IMR-90 (cell line): ENCODE data around the gene RIMS1. TPM values are rescaled to one million over a fixed set of nuclear protein-coding genes. Genes with fewer than 3 reads are reported as not detected.
"Not testable (repeated sequence)": the region's sequence is repeated elsewhere in the genome, so short reads cannot be mapped to it uniquely, and the experiment has no call there.

Experiments
- ATAC-seq: fragments of 200-7000 bp; cut with Tn5 transposase; 2 replicates; pipeline ENCODE4 v1.9.1; 2020; ENCODE audit warnings: low read depth, mild to moderate bottlenecking, moderate library complexity
- BruUV-seq: library from RNA; stranded (reverse); fragments of 400-500 nt; replicated peaks from 2 replicates; lab custom pipeline; 2021; lab: Mats Ljungman, UMichigan
- CTCF ChIA-PET: fragments of 300-600 bp; formaldehyde crosslinking; extraction: SDS; loops from one replicate; lab custom pipeline; 2021; ENCODE audit warnings: antibody characterized with exemption; lab: Yijun Ruan, JAX
- POLR2A ChIA-PET: fragments of 300-600 bp; sonication (Branson Sonifier 250); formaldehyde crosslinking; loops from one replicate; lab custom pipeline; 2022; ENCODE audit warnings: antibody characterized with exemption; ENCODE audit not compliant: unreplicated experiment; lab: Charles Lee
- DNase-seq: peaks from one replicate; pipeline ENCODE4 v3.0.0; 2013
- H2AFZ ChIP-seq: replicated peaks from 2 replicates; pipeline ENCODE3; 2013; ENCODE audit warnings: low read length, mild to moderate bottlenecking; ENCODE audit not compliant: poor library complexity
- H2AK5ac ChIP-seq: 2 replicates; pipeline ENCODE4 v1.6.1; 2013; ENCODE audit warnings: low read depth, low read length, inconsistent platforms
- H2AK9ac ChIP-seq: replicated peaks from 2 replicates; pipeline ENCODE3; 2013; ENCODE audit warnings: mild to moderate bottlenecking, low read depth, low read length, moderate library complexity; ENCODE audit not compliant: poor library complexity
- H2BK120ac ChIP-seq: 2 replicates; pipeline ENCODE4 v1.6.1; 2013; ENCODE audit warnings: low read depth, low read length, inconsistent platforms
- H2BK15ac ChIP-seq: 3 replicates; pipeline ENCODE4 v1.6.1; 2013; ENCODE audit warnings: low read depth, low read length, inconsistent platforms
- H2BK20ac ChIP-seq: 2 replicates; pipeline ENCODE4 v1.6.1; 2013; ENCODE audit warnings: low read depth, mild to moderate bottlenecking, inconsistent platforms, low read length, moderate library complexity
- H2BK5ac ChIP-seq: 2 replicates; pipeline ENCODE4 v1.6.1; 2013; ENCODE audit warnings: mild to moderate bottlenecking, low read depth, low read length, inconsistent platforms; ENCODE audit not compliant: poor library complexity, severe bottlenecking
- H3K14ac ChIP-seq: replicated peaks from 2 replicates; pipeline ENCODE4 v1.6.1; 2013; ENCODE audit warnings: low read depth, low read length, inconsistent platforms
- H3K18ac ChIP-seq: 2 replicates; pipeline ENCODE4 v1.6.1; 2013; ENCODE audit warnings: low read depth, low read length, control low read depth
- H3K23ac ChIP-seq: 2 replicates; pipeline ENCODE4 v1.6.1; 2013; ENCODE audit warnings: low read depth, low read length, inconsistent platforms
- H3K27ac ChIP-seq: 2 replicates; pipeline ENCODE4 v1.5.1; 2013; ENCODE audit warnings: mild to moderate bottlenecking, control low read depth, low read length; ENCODE audit not compliant: insufficient read depth
- H3K27me3 ChIP-seq: 2 replicates; pipeline ENCODE4 v1.6.1; 2013; ENCODE audit warnings: low read length; ENCODE audit not compliant: control insufficient read depth, insufficient read depth
- H3K36me3 ChIP-seq: 2 replicates; pipeline ENCODE4 v1.6.1; 2013; ENCODE audit warnings: low read length, mixed read lengths; ENCODE audit not compliant: control insufficient read depth, insufficient read depth
- H3K4ac ChIP-seq: 2 replicates; pipeline ENCODE4 v1.6.1; 2013; ENCODE audit warnings: low read depth, low read length, inconsistent platforms
- H3K4me1 ChIP-seq: 2 replicates; pipeline ENCODE4 v1.6.1; 2013; ENCODE audit warnings: low read length, mixed read lengths; ENCODE audit not compliant: control insufficient read depth, insufficient read depth
- H3K4me2 ChIP-seq: 2 replicates; pipeline ENCODE4 v1.6.1; 2013; ENCODE audit warnings: low read depth, mild to moderate bottlenecking, control low read depth, low read length, moderate library complexity
- H3K4me3 ChIP-seq: 2 replicates; pipeline ENCODE4 v1.5.1; 2013; ENCODE audit warnings: low read depth, mild to moderate bottlenecking, control low read depth, low read length, moderate library complexity; ENCODE audit not compliant: insufficient read depth
- H3K56ac ChIP-seq: 2 replicates; pipeline ENCODE4 v1.6.1; 2013; ENCODE audit warnings: low read length, inconsistent platforms; ENCODE audit not compliant: insufficient read depth; ENCODE audit errors: extremely low read depth
- H3K79me1 ChIP-seq, 2 experiments: 2 replicates each; pipeline ENCODE4 v1.6.1; 2013; ENCODE audit warnings: low read length in 2 of 2, inconsistent platforms in 1 of 2, low read depth in 1 of 2
- H3K9ac ChIP-seq: 2 replicates; pipeline ENCODE4 v1.6.1; 2013; ENCODE audit warnings: low read depth, low read length, control low read depth
- H3K9me1 ChIP-seq: 2 replicates; pipeline ENCODE4 v1.6.1; 2013; ENCODE audit warnings: low read length, inconsistent platforms; ENCODE audit not compliant: insufficient read depth
- H3K9me3 ChIP-seq: 2 replicates; pipeline ENCODE4 v1.6.1; 2013; ENCODE audit warnings: low read length; ENCODE audit not compliant: control insufficient read depth, insufficient read depth
- H4K20me1 ChIP-seq: 2 replicates; pipeline ENCODE4 v1.6.1; 2013; ENCODE audit warnings: low read length, inconsistent platforms; ENCODE audit not compliant: insufficient read depth
- H4K5ac ChIP-seq: 2 replicates; pipeline ENCODE4 v1.6.1; 2013; ENCODE audit warnings: mild to moderate bottlenecking, low read depth, low read length, control low read depth
- H4K8ac ChIP-seq, 2 experiments: 2 replicates each; pipeline ENCODE4 v1.6.1; 2013; ENCODE audit warnings: low read depth in 2 of 2, low read length in 2 of 2, control low read depth in 1 of 2, inconsistent platforms in 1 of 2
- H4K91ac ChIP-seq: 2 replicates; pipeline ENCODE4 v1.6.1; 2013; ENCODE audit warnings: low read depth, low read length, inconsistent platforms; ENCODE audit not compliant: insufficient read depth
- WGBS, 2 experiments: methylation state at CpG; one replicate each; pipeline versions ENCODE4 v1.1.5 to v1.1.7; 2013; ENCODE audit warnings: missing lambda C conversion rate in 2 of 2; ENCODE audit not compliant: insufficient read length in 1 of 2; ENCODE audit errors: extremely low coverage in 2 of 2; 5-methylcytosine and 5-hydroxymethylcytosine counted together
- dilution Hi-C: fragments of 300-500 bp; cut with HindIII; formaldehyde crosslinking; loops from one replicate; pipeline ENCODE4 v1.14.3; 2018; ENCODE audit warnings: low sequenced_read_pairs; ENCODE audit not compliant: unreplicated experiment
- in situ Hi-C: fragments of 300-500 bp; cut with MboI; formaldehyde crosslinking; loops from 3 replicates; pipeline ENCODE4 v1.14.3; 2019; ENCODE audit warnings: low sequenced_read_pairs, inconsistent platforms, mixed read lengths
- intact Hi-C: fragments of 100-400 bp; cut with micrococcal nuclease; formaldehyde crosslinking; loops from 2 replicates; pipeline ENCODE4 v1.10.0; 2022
- polyA plus RNA-seq, 3 experiments: library from polyadenylated mRNA; depleted of rRNA; stranded (reverse); fragments of >200 nt; gene quantifications; 2 replicates each; pipeline ENCODE4 v1.2.3, GENCODE V29; 2012; ENCODE audit warnings: low replicate concordance in 1 of 3
- total RNA-seq: library from RNA; depleted of rRNA; stranded (reverse); fragments of >200 nt; gene quantifications from 2 replicates; pipeline ENCODE4 v1.2.3, GENCODE V29; 2012

The RIMS1 gene
- total and polyA plus RNA-seq, 2 of the 4 experiments (the other 2 are of a cell fraction): 0.44 to 3.8 TPM

GRCh38 chr6:72335203-72335602 lies 448.9 kb downstream of the RIMS1 start:
- H3K4me3 ChIP-seq, H3K14ac ChIP-seq, H4K20me1 ChIP-seq, H3K4me1 ChIP-seq, H3K79me1 ChIP-seq, H2BK5ac ChIP-seq, CTCF ChIA-PET, H3K4me2 ChIP-seq, H3K36me3 ChIP-seq, POLR2A ChIA-PET, H3K23ac ChIP-seq, H3K27me3 ChIP-seq, H4K91ac ChIP-seq, BruUV-seq, H2AFZ ChIP-seq, H3K9me1 ChIP-seq, H4K8ac ChIP-seq, H3K9me3 ChIP-seq, H2BK15ac ChIP-seq, intact Hi-C loops, H2BK20ac ChIP-seq, ATAC-seq, H2AK5ac ChIP-seq, H3K56ac ChIP-seq, H3K27ac ChIP-seq, H3K9ac ChIP-seq, H3K4ac ChIP-seq, DNase-seq, in situ Hi-C loops, H2AK9ac ChIP-seq, H3K18ac ChIP-seq, dilution Hi-C loops, H2BK120ac ChIP-seq, H4K5ac ChIP-seq: not testable (repeated sequence)
- WGBS, 2 experiments: no CpG with 5 or more reads among the region's 2 CpGs
